ENCODE data around the gene HOXA4.

The HOXA4 gene

DNA sequence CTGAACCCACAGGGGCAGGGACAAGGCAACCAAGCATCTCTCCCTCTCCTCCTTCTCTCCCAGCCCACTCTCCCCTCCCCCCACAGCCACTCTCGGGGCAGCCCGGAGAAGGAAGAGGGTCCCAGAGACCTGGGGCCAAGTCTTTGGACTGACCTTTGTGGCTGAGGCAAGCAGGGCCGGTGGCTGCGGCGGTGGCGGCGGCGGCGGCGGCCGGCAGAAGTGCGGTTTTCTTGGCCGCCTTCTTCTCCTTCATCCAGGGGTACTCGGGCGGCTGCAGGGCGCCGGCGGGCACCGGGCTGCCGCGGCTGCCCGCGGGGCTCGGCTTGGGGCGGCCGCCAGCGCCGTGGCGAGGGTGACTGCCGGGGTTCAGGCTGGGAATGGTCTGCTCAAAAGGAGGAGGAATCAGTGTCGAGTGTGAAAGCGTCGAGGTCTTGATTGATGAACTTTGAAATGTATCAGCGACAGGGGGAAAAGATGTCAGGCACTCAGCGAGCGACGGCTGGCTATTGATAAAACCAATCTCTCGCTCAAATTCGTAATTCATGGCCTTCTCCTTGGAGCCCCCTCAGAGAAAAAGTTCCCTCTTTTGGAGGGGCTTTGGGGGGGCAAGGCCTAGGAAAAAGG, 28.5 kb downstream of the HOXA4 start:
- DNase-seq = no peak

- no peak for DNase-seq
Measured at GRCh38 chr7:27101171-27101956, 29.2 kb downstream of the HOXA4 start.

DNA sequence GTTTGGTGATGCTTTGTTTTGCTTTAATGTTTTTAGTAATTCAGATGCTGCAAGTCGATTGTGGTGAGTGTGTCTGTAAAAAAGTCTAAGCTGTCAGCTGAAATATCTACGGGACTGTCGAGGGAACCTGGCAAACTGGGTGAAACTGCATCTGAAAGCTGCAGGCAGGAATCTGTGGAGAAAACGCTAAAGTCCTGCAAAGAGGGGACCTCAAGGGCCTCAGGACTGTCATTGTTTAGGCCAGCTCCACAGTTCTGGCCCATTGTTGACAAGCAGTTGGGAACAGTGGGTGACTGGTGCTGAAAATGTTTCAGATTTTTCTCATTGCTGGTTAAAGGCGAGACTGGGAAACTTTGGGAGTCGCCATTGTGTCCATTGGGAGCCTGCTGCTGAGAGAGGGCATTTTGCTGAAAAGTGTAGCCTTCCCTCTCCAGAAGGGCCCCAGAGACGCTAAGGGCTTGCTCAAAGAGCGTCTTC, 29.8 kb downstream of the HOXA4 start:
- DNase-seq = no peak

DNA sequence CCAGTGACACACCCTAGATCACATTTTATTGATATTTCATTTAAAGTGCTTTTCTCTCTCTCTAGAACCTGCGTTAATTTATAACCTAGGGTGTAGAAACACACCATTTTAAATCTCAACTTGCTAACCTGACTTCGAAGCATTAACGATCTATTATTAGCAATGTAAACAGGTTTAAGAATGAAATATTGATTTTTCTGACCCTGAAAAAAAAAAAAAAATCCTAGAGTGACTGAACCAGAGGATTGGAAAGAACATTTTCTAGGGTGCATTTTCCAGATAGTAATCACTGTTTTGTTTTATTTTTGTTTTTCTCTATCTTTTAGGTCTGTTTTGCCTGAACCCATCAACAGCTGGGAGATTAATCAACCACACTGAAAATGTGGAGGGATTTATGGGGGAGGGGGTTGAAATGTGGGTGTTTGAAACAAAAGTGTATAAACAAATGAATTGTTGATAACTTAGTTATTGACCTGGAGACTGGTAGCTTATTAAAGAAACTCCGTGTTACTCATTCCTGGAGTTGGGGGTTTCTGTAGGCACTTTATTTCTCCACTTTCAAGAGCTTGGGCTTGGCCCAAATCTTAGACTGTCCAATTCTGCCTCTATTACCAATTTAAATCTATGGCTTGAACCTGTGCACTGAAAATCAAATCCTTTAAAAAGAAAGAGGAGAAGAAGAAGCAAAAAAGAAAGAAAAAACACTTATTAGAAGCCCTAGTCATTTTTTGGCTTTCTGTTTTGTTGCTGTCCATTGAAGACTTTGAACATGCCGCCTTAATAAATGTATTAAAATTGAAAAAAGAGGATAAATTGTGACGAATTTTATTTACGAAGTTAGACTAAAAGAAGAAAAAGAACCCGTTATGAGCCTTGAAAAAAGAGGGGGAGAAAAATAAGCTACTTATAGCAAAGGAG, 30.8 kb downstream of the HOXA4 start:
- no peak for DNase-seq

- DNase-seq = no peak
Measured at GRCh38 chr7:27098578-27099451, 31.7 kb downstream of the HOXA4 start.

GRCh38 chr7:27097686-27098577, 32.6 kb downstream of the HOXA4 start:
- no peak for DNase-seq

- DNase-seq = no peak
Measured at GRCh38 chr7:27096768-27097514, 33.6 kb downstream of the HOXA4 start.

DNA sequence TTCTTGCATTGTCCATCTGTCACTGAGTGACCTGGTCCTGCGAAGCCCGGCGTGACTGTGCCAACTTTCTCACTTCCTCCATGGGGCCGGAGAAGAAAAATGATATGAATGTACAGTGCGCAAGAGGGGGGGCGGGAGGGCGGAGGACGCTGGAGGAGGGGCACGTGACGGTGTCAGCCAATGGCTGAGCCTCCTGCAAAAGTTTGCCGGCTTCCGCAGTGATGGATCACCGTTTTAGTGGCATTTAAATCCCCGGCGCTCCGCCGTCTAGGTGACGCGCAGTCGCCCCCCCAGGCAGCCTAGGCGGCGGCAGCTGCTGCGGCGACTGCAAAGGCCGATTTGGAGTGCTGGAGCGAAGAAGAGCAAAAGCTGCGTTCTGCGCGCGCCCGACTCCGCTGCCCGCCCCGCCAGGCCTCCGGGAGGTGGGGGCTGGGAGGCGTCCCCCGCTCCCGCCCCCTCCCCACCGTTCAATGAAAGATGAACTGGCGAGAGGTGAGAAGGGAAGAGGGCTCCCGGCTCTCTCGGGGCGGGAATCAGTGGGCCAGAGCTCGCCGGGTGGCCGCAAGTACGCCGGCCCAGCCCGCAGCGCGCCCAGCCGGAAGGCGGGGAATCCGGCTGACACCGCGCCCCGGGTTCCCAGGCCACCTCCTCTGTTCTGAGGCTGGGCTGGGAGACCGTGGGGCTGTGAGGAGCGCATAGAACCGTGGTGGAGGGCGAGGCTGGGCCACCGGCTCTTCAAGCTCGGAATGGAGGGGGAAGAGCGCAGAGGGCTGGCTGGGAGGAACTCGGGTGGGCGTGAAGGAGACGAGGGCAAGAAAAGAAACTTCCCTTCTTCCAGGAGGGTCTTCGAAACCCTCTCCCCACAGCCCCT, 34.4 kb downstream of the HOXA4 start, which contains the start of gene HOXA1:
Gene HOXA1 (minus strand): TSS at position 104 of the 871 bp plus-strand sequence. CDS start 88 bp downstream, at position 16.
- peak; percentile 63 for DNase-seq

- DNase-seq = no peak
Measured at GRCh38 chr7:27095050-27095896, 35.3 kb downstream of the HOXA4 start.

DNA sequence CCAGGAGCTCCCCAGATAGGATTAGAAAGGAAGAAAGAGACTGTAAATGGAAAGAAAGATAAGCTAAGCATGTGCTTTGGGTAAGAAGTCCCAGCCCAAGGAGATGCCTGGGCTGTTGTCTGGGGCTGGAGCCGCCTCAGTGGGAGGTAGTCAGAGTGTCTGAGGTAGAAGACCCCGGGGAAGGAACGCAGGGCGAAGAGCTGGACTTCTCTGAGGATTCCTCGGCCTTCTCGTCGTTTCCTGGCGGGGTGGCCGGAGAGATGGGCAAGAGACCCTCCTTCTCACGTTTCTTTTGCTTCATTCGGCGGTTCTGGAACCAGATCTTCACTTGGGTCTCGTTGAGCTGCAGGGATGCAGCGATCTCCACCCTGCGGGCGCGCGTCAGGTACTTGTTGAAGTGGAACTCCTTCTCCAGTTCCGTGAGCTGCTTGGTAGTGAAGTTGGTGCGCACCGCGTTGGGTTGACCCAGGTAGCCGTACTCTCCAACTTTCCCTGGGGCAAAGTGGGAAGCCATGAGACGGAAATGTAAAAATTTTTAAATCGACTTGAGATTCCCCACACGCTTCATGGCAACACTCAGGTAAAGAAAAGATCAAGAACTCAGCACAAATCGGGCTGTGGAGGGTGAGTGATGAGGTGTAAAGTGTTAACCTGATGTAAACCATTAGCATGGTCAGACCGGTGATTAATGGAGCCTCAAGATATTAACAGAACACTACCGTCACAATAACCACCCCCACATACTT, 36.1 kb downstream of the HOXA4 start:
- DNase-seq = no peak

GRCh38 chr7:27093184-27093895, 37.2 kb downstream of the HOXA4 start:
- no peak for DNase-seq

DNA sequence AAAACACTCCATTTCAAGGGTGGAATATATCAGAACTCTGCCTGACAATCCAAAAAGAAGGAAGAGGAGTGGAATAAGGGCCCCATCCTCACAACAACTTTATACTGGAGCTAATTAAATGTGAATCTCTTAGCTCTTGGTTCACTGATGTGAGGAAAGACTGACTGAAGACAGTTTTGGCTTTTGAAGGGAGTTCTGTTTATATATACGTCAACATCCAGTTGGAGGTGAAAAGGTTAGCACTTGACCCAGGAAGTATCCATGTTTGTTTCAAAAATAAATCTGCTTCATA, 37.8 kb downstream of the HOXA4 start:
- no peak for DNase-seq

GRCh38 chr7:27091941-27092818, 38.4 kb downstream of the HOXA4 start:
- no peak for DNase-seq

- no peak for DNase-seq
Measured at GRCh38 chr7:27091105-27091504, 39.5 kb downstream of the HOXA4 start.

- no peak for DNase-seq
Measured at GRCh38 chr7:27088002-27088922, 42.3 kb downstream of the HOXA4 start.

All from activated gamma-delta T cell treated with Interleukin-2 at 50 U/mL for 16 hours (primary cell).